Caco-2 (cell line): Measurements from ENCODE around the gene ARHGAP44. TPM values are rescaled to one million over a fixed set of nuclear protein-coding genes. Genes with fewer than 3 reads are reported as not detected.

ENCODE experiments used
- BruUV-seq: library from RNA; stranded (reverse); fragments of 400-500 nt; replicated peaks from 2 replicates; lab custom pipeline; 2021; lab: Mats Ljungman, UMichigan
- CTCF ChIA-PET: fragments of 300-600 bp; sonication (Branson Sonifier 250); formaldehyde crosslinking; loops from one replicate; lab custom pipeline; 2022; ENCODE audit warnings: antibody characterized with exemption; lab: Charles Lee
- POLR2A ChIA-PET: fragments of 300-600 bp; sonication (Branson Sonifier 250); formaldehyde crosslinking; loops from one replicate; lab custom pipeline; 2022; ENCODE audit warnings: antibody characterized with exemption; lab: Charles Lee
- DNase-seq, 2 experiments: peaks; one replicate each; pipeline versions ENCODE4 v3.0.0 to v3.0.0-alpha.2; 2020 to 2022
- H3K27me3 ChIP-seq: replicated peaks from 2 replicates; pipeline ENCODE4 v1.6.0; 2011; ENCODE audit warnings: low read length; ENCODE audit not compliant: control insufficient read depth, insufficient read depth
- H3K36me3 ChIP-seq: 2 replicates; pipeline ENCODE4 v1.5.1; 2011; ENCODE audit warnings: low read length; ENCODE audit not compliant: control insufficient read depth, insufficient read depth
- H3K4me1 ChIP-seq: fragments of 250-450 bp; sonication (Bioruptor Pico); 2 replicates; pipeline ENCODE4 v1.5.1; 2020; ENCODE audit warnings: mild to moderate bottlenecking
- H3K4me3 ChIP-seq: 2 replicates; pipeline ENCODE4 v1.5.1; 2011; ENCODE audit warnings: low read depth, mild to moderate bottlenecking, control low read depth, low read length
- H3K9me3 ChIP-seq: fragments of 250-450 bp; sonication (Bioruptor Pico); 2 replicates; pipeline ENCODE4 v1.5.1; 2020; ENCODE audit warnings: mild to moderate bottlenecking, moderate library complexity
- H3K27ac Mint-ChIP-seq: one replicate; pipeline ENCODE4 v1.8.0; 2022; ENCODE audit warnings: mixed read lengths; ENCODE audit not compliant: unreplicated experiment
- H3K27me3 Mint-ChIP-seq: one replicate; pipeline ENCODE4 v1.8.0; 2022; ENCODE audit warnings: mixed read lengths; ENCODE audit not compliant: insufficient read depth, unreplicated experiment
- H3K36me3 Mint-ChIP-seq: one replicate; pipeline ENCODE4 v1.8.0; 2022; ENCODE audit warnings: mild to moderate bottlenecking, mixed read lengths; ENCODE audit not compliant: insufficient read depth, unreplicated experiment
- H3K4me1 Mint-ChIP-seq: one replicate; pipeline ENCODE4 v1.8.0; 2022; ENCODE audit warnings: low read depth, mixed read lengths; ENCODE audit not compliant: unreplicated experiment
- H3K4me3 Mint-ChIP-seq: one replicate; pipeline ENCODE4 v1.8.0; 2022; ENCODE audit warnings: mild to moderate bottlenecking, moderate library complexity, mixed read lengths; ENCODE audit not compliant: unreplicated experiment
- H3K9me3 Mint-ChIP-seq: one replicate; pipeline ENCODE4 v1.8.0; 2022; ENCODE audit warnings: mixed read lengths; ENCODE audit not compliant: unreplicated experiment
- CTCF ChIP-seq, 2 experiments: fragments of 200-600 bp in 1 of 2; IDR thresholded peaks; 1 replicate in 1 of 2; 2 replicates in 1 of 2; pipeline versions ENCODE4 v1.5.1 to v1.8.0; 2011 to 2022; ENCODE audit warnings: antibody characterized with exemption in 1 of 2, control low read depth in 1 of 2, inconsistent platforms in 1 of 2, low read depth in 1 of 2, low read length in 1 of 2, mild to moderate bottlenecking in 1 of 2, moderate library complexity in 1 of 2; ENCODE audit not compliant: insufficient read depth in 1 of 2, severe bottlenecking in 1 of 2, unreplicated experiment in 1 of 2
- intact Hi-C: fragments of 100-400 bp; cut with micrococcal nuclease; formaldehyde crosslinking; loops from one replicate; pipeline ENCODE4 v1.10.0; 2022; ENCODE audit not compliant: unreplicated experiment
- total RNA-seq: library from RNA; stranded (reverse); gene quantifications from 2 replicates; pipeline ENCODE4 v1.2.3, GENCODE V29; 2022

Gene ARHGAP44
- total RNA-seq, 1 experiment from 2014 or later, result 4.5 TPM

GRCh38 chr17:12987120-12987519 is 197.8 kb downstream of the ARHGAP44 start:
- no peaks in the 10 kb centered on the region for H3K9me3 ChIP-seq
- BruUV-seq, result no TSS peak
- no peak for DNase-seq
- Mint-ChIP-seq H3K27ac (no peak overlapping the region), H3K36me3 (peaks cover 11% of the 10 kb centered on the region), H3K4me3 (no peak overlapping the region), H3K4me1 (no peaks in the 10 kb centered on the region), H3K27me3 (no peaks in the 10 kb centered on the region), H3K9me3 (no peaks in the 10 kb centered on the region)
- intact Hi-C loops, result no loop called here
- POLR2A ChIA-PET, result no interaction called here
- no peaks in the 10 kb centered on the region for H3K4me1 ChIP-seq
- H3K4me3 ChIP-seq, result no peak overlapping the region
- CTCF ChIA-PET, result interaction anchor here (0.6 kb wide), 1 partner anchor 245 kb away, joined by 6 read pairs; no protein-coding TSS in a partner anchor
- H3K27me3 ChIP-seq, result no peaks in the 10 kb centered on the region
- no peaks in the 10 kb centered on the region for H3K36me3 ChIP-seq
- no peak for TF ChIP-seq CTCF (IDR thresholded peaks at IDR 0.05; ENCODE audit: insufficient read depth in 1 of 2, low read depth in 1 of 2, low read length in 1 of 2, severe bottlenecking in 1 of 2, unreplicated experiment in 1 of 2)

- TF ChIP-seq CTCF (IDR thresholded peaks at IDR 0.05; ENCODE audit: insufficient read depth in 1 of 2, low read depth in 1 of 2, low read length in 1 of 2, severe bottlenecking in 1 of 2, unreplicated experiment in 1 of 2), result no peak
- H3K4me1 ChIP-seq, result no peaks in the 10 kb centered on the region
- no peak for DNase-seq
- no peaks in the 10 kb centered on the region for H3K9me3 ChIP-seq
- no peaks in the 10 kb centered on the region for H3K27me3 Mint-ChIP-seq
- intact Hi-C loops, result no loop called here
- no TSS peak for BruUV-seq
- H3K27me3 ChIP-seq, result no peaks in the 10 kb centered on the region
- no peaks in the 10 kb centered on the region for H3K9me3 Mint-ChIP-seq
- H3K36me3 Mint-ChIP-seq, result peaks cover 20% of the 10 kb centered on the region
- CTCF ChIA-PET, result no interaction called here
- no peak overlapping the region for H3K27ac Mint-ChIP-seq
- H3K4me3 Mint-ChIP-seq, result no peak overlapping the region
- no peaks in the 10 kb centered on the region for H3K4me1 Mint-ChIP-seq
- H3K4me3 ChIP-seq, result no peak overlapping the region
- no peaks in the 10 kb centered on the region; the same call in 1 of the 2 replicates for H3K36me3 ChIP-seq
- POLR2A ChIA-PET, result no interaction called here
Measured at GRCh38 chr17:12990041-12990808, 200.9 kb downstream of the ARHGAP44 start.

GRCh38 chr17:12990926-12991325 is 201.6 kb downstream of the ARHGAP44 start:
- H3K27ac Mint-ChIP-seq, result no peak overlapping the region
- no peaks in the 10 kb centered on the region for H3K9me3 Mint-ChIP-seq
- no peaks in the 10 kb centered on the region for H3K4me1 Mint-ChIP-seq
- H3K4me3 Mint-ChIP-seq, result no peak overlapping the region
- no peaks in the 10 kb centered on the region for H3K27me3 ChIP-seq
- H3K9me3 ChIP-seq, result no peaks in the 10 kb centered on the region
- ChIA-PET POLR2A (no interaction called here), CTCF (no interaction called here)
- H3K36me3 ChIP-seq, result no peaks in the 10 kb centered on the region; the same call in 1 of the 2 replicates
- no peaks in the 10 kb centered on the region for H3K27me3 Mint-ChIP-seq
- no peak overlapping the region for H3K4me3 ChIP-seq
- peaks cover 21% of the 10 kb centered on the region for H3K36me3 Mint-ChIP-seq
- no peak for DNase-seq
- BruUV-seq, result no TSS peak
- H3K4me1 ChIP-seq, result no peaks in the 10 kb centered on the region
- TF ChIP-seq CTCF (IDR thresholded peaks at IDR 0.05; ENCODE audit: insufficient read depth in 1 of 2, low read depth in 1 of 2, low read length in 1 of 2, severe bottlenecking in 1 of 2, unreplicated experiment in 1 of 2), result no peak
- intact Hi-C loops, result no loop called here
